T-helper 1 cell treated with Interleukin-12 subunit alpha and Interleukin-12 subunit beta and Interleukin-4 antibody, amounts not matched to agents 30 μg/mL and 1 μg/mL, for 36 hours (primary cell): ENCODE data around the gene MELK.

Experiments
- H3K27ac Mint-ChIP-seq: one replicate; pipeline ENCODE4 v1.8.0; 2021; ENCODE audit warnings: mild to moderate bottlenecking, mixed read lengths
- H3K27me3 Mint-ChIP-seq: one replicate; pipeline ENCODE4 v1.8.0; 2021; ENCODE audit warnings: low read depth, mixed read lengths
- H3K36me3 Mint-ChIP-seq: one replicate; pipeline ENCODE4 v1.8.0; 2021; ENCODE audit warnings: low read depth, mixed read lengths
- H3K4me1 Mint-ChIP-seq: one replicate; pipeline ENCODE4 v1.8.0; 2021; ENCODE audit warnings: low read depth, mixed read lengths
- H3K4me3 Mint-ChIP-seq: one replicate; pipeline ENCODE4 v1.8.0; 2021; ENCODE audit warnings: mild to moderate bottlenecking, moderate library complexity, mixed read lengths
- H3K9me3 Mint-ChIP-seq: one replicate; pipeline ENCODE4 v1.8.0; 2021; ENCODE audit warnings: mixed read lengths

The MELK gene

DNA sequence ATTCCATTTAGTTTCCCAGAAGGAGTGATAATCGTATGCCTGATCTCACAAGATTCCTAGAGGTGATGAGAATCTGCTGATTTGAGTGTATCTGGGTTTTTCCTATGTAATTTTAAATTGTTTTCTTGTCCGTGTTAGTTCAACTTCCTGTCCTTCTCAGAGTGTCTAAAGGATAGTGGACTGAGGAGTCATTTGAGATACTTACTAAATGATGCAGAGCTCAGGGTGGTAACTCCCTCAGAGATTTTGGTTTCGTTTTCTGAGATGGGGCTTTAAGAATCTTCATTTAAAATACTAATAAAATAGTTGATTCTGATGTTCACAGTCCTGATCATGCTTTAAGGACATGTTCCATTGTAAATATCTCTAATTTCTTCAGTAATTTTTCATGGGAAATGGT lies 30.3 kb downstream of the MELK start:
- peak overlapping the region; percentile 26 for H3K4me3 Mint-ChIP-seq
- no peaks in the 10 kb centered on the region for H3K27me3 Mint-ChIP-seq
- H3K4me1 Mint-ChIP-seq, result peaks cover 8% of the 10 kb centered on the region
- H3K36me3 Mint-ChIP-seq, result peaks cover 43% of the 10 kb centered on the region
- H3K27ac Mint-ChIP-seq, result peak overlapping the region; percentile 71
- H3K9me3 Mint-ChIP-seq, result no peaks in the 10 kb centered on the region

DNA sequence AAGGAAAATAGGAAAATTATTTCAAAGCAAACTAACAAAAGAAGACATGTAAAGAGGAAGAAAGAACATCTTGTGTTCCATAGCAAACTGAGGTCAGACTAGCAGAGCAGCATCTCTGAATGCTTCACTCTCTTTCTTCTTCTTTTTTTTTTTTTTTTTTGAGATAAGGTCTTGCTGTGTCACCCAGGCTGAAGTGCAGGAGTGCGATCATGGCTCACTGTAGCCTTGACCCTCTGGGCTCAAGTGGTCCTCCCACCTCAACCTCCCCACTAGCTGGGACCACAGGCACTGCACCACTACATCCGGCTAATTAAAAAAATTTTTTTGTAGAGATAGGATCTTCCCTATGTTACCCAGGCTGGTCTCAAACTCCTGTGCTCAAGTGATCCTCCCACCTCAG lies 36.6 kb downstream of the MELK start:
- Mint-ChIP-seq H3K4me3 (no peak overlapping the region), H3K27me3 (no peaks in the 10 kb centered on the region), H3K9me3 (no peaks in the 10 kb centered on the region), H3K36me3 (peaks cover 45% of the 10 kb centered on the region), H3K4me1 (peaks cover 9% of the 10 kb centered on the region), H3K27ac (no peak overlapping the region)

DNA sequence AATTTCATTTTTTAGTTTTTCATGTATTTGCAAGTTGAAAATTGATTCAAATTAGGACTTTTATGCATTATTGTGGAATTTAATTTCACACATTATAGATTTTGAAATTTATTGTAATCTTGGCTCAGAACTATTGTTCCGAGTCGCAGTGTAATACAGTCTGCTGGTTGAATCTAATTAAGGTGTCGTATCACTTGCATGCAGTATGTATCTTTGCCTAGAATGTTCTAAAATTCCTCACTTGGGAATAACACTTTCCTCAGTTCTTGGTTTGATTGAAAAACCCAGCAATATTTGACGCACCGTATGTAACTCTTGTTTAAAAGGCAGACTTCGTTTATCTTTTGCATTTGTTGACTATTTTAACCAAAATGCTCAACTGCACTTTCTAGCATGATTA lies 49.4 kb downstream of the MELK start:
- Mint-ChIP-seq H3K4me3 (no peak overlapping the region), H3K36me3 (peaks cover 9% of the 10 kb centered on the region), H3K9me3 (no peaks in the 10 kb centered on the region), H3K4me1 (peaks cover 6% of the 10 kb centered on the region), H3K27me3 (no peaks in the 10 kb centered on the region), H3K27ac (no peak overlapping the region)

DNA sequence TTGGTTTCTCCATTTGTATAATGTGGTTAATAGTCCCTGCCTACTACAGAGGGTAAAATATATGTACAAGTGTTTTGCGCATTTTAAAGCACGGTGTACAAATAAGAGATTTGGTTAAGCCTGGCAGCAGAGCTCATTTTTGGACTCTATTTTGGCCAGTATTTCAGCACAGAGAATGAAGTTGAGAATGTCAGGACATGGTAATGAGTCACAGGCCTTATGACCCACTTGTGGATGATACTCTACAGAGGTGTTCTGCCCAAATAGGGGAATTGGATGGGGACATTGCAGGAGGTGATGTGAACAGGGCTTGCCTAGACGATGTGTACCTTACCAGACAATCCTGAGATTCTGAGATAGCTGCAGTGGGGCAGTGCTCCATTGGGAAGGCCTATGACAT lies 50.6 kb downstream of the MELK start:
- H3K4me3 Mint-ChIP-seq, result no peak overlapping the region
- H3K36me3 Mint-ChIP-seq, result peaks cover 9% of the 10 kb centered on the region
- no peaks in the 10 kb centered on the region for H3K9me3 Mint-ChIP-seq
- peaks cover 6% of the 10 kb centered on the region for H3K4me1 Mint-ChIP-seq
- H3K27me3 Mint-ChIP-seq, result no peaks in the 10 kb centered on the region
- no peak overlapping the region for H3K27ac Mint-ChIP-seq

DNA sequence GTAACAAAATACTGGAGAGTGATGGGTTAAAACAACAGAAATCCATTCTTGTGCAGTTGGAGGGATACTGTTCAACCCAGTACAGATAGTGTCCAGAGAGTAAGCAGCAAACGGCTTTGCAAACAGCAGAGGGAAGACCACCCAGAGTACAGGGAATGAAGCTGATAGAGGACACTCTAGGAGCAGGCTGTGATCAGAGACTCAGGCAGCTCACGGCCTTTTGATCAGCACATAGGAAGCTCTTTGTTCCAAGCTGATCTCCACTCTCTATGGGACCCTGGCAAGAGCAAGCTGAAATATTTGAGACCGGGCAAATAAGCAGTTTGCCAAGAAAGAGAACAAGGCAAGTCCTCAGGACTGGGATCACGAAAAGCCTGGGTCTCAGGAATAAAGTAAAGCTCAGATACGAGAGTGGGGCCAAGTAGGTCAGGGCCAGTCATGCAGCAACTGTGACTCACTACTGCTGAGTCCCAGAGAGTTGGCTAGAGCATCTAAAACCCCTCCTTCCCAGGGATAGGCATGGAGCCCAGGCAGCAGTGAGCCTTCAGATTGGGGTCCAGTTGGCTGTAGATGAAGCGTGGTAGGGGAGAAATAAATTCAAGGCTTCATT lies 52.4 kb downstream of the MELK start:
- H3K4me3 Mint-ChIP-seq, result no peak overlapping the region
- no peak overlapping the region for H3K27ac Mint-ChIP-seq

DNA sequence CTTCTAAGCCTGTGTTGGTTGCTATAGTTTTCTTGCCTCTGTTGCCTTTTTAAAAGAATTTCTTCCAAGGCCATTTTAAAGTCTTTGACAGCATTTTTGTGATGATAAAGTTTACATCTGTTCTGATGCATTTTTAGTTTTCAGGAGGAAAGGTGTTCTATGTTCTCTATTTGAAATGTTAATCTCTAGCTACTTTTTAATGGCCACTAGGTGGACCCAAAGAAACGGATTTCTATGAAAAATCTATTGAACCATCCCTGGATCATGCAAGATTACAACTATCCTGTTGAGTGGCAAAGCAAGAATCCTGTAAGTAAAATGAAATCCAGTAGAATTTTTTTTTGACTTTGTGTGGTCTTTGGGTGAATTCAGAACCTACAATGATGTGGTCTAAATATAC lies 60.2 kb downstream of the MELK start:
- peaks cover 1% of the 10 kb centered on the region for H3K4me1 Mint-ChIP-seq
- no peaks in the 10 kb centered on the region for H3K27me3 Mint-ChIP-seq
- no peak overlapping the region for H3K4me3 Mint-ChIP-seq
- no peak overlapping the region for H3K27ac Mint-ChIP-seq
- H3K9me3 Mint-ChIP-seq, result no peaks in the 10 kb centered on the region
- peaks cover 17% of the 10 kb centered on the region for H3K36me3 Mint-ChIP-seq

More for the DNA sequence above, 52.4 kb downstream of the MELK start:
- H3K4me1 Mint-ChIP-seq, result peaks cover 2% of the 10 kb centered on the region
- peaks cover 11% of the 10 kb centered on the region for H3K36me3 Mint-ChIP-seq
- no peaks in the 10 kb centered on the region for H3K9me3 Mint-ChIP-seq
- H3K27me3 Mint-ChIP-seq, result no peaks in the 10 kb centered on the region

DNA sequence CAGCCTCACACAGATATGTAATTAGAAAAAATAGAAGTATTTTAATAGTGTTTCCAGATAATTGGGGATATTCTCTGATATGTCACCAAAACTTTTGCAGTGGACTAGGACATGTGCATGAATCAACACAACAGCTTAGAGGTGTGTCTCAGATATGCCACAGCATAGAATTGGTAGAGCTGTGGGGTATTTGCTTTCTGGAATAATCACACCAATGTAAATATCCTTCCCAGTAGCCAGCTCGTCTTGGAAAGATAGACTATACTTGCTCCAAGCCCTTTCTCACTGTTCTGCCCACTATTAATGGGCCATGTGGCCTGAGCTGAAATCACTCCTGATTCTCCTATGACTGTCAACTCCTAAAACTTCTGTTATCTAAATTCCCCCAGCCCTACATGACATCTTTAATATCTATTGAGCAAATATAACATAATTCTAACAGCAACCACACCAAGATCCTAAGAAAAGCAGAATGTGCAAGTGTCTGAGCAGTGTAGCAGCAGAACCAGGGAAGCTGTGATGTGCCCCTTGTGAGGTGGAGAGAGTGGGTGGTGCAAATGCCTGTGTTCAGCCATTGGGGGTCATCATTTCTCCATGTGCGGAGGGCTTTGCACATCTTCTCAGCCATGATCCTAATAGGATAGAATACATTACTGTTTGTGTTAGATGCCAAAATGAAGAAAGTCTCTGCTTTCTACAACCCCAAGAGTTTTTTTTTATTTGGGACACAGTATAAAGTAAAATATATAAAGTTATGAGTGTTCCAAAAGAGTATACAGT lies 65.0 kb downstream of the MELK start:
- H3K27ac Mint-ChIP-seq, result no peak overlapping the region
- no peak overlapping the region for H3K4me3 Mint-ChIP-seq
- H3K27me3 Mint-ChIP-seq, result no peaks in the 10 kb centered on the region

GRCh38 chr9:36640771-36641381 lies 68.2 kb downstream of the MELK start:
- peaks cover 24% of the 10 kb centered on the region for H3K36me3 Mint-ChIP-seq
- no peak overlapping the region for H3K4me3 Mint-ChIP-seq
- no peaks in the 10 kb centered on the region for H3K9me3 Mint-ChIP-seq
- no peak overlapping the region for H3K27ac Mint-ChIP-seq
- no peaks in the 10 kb centered on the region for H3K27me3 Mint-ChIP-seq
- peaks cover 3% of the 10 kb centered on the region for H3K4me1 Mint-ChIP-seq

More for the DNA sequence above, 65.0 kb downstream of the MELK start:
- Mint-ChIP-seq H3K9me3 (no peaks in the 10 kb centered on the region), H3K36me3 (peaks cover 23% of the 10 kb centered on the region), H3K4me1 (peaks cover 5% of the 10 kb centered on the region)

GRCh38 chr9:36642817-36643216 lies 70.1 kb downstream of the MELK start:
- H3K9me3 Mint-ChIP-seq, result no peaks in the 10 kb centered on the region
- peaks cover 27% of the 10 kb centered on the region for H3K36me3 Mint-ChIP-seq
- no peak overlapping the region for H3K4me3 Mint-ChIP-seq
- no peaks in the 10 kb centered on the region for H3K27me3 Mint-ChIP-seq
- no peak overlapping the region for H3K27ac Mint-ChIP-seq
- H3K4me1 Mint-ChIP-seq, result peaks cover 3% of the 10 kb centered on the region

- no peaks in the 10 kb centered on the region for H3K9me3 Mint-ChIP-seq
- H3K36me3 Mint-ChIP-seq, result peaks cover 31% of the 10 kb centered on the region
- H3K4me3 Mint-ChIP-seq, result no peak overlapping the region
- no peaks in the 10 kb centered on the region for H3K27me3 Mint-ChIP-seq
- H3K4me1 Mint-ChIP-seq, result no peaks in the 10 kb centered on the region
- H3K27ac Mint-ChIP-seq, result no peak overlapping the region
Observed at GRCh38 chr9:36656842-36657241, 84.1 kb downstream of the MELK start.

- Mint-ChIP-seq H3K4me3 (no peak overlapping the region), H3K4me1 (no peaks in the 10 kb centered on the region), H3K27me3 (no peaks in the 10 kb centered on the region), H3K9me3 (no peaks in the 10 kb centered on the region), H3K36me3 (peaks cover 33% of the 10 kb centered on the region), H3K27ac (no peak overlapping the region)
Observed at GRCh38 chr9:36659500-36659899, 86.8 kb downstream of the MELK start.

DNA sequence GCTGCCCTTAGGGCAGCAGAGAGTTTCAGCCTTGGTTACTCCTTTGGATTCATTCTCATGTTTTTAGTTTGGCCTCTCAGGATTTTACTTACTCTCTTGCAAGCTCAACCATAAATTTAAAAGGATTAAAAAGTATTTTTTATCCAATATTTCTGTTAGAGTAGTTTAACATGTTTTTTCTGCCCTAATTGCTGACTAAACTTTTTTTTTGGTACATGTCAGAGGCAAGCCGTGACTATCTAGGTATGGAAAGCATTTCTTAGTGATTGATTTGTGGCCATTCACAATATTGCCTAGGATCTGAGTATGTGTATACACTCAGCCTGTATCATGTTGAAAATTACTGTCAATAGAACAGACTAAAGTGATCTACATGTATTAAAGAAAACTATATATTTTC lies 92.1 kb downstream of the MELK start:
- Mint-ChIP-seq H3K36me3 (peaks cover 29% of the 10 kb centered on the region), H3K4me3 (no peak overlapping the region), H3K27ac (no peak overlapping the region), H3K4me1 (peaks cover 12% of the 10 kb centered on the region), H3K9me3 (no peaks in the 10 kb centered on the region), H3K27me3 (no peaks in the 10 kb centered on the region)

GRCh38 chr9:36665387-36665786 lies 92.7 kb downstream of the MELK start:
- Mint-ChIP-seq H3K9me3 (no peaks in the 10 kb centered on the region), H3K36me3 (peaks cover 29% of the 10 kb centered on the region), H3K27ac (no peak overlapping the region), H3K4me1 (peaks cover 12% of the 10 kb centered on the region), H3K27me3 (no peaks in the 10 kb centered on the region), H3K4me3 (no peak overlapping the region)

DNA sequence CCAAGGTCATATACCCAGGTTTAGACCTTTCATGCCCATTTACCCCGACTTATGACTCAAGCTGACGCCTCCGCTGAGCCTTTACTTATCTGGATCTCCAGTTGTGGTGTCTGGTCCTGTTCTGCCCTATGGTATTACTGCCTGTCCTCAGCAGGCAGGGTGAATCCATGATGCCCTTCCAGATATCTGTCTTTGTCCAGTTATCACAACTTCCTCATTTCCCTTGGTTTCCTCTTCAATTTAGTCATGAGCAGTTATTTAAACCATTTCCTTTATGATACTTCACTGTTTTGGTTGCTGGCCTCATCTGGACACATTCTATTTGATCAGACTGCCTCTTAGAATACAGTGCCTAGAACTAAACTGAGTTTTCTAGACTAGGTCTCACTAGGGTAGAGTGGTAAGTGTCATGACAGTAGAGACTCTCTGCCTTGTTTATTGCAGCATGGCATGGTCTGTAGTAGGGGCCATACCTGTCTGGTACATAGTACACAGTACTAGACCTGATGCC lies 93.3 kb downstream of the MELK start:
- Mint-ChIP-seq H3K4me3 (no peak overlapping the region), H3K27ac (peak overlapping the region; percentile 67), H3K27me3 (no peaks in the 10 kb centered on the region), H3K36me3 (peaks cover 31% of the 10 kb centered on the region), H3K4me1 (peaks cover 12% of the 10 kb centered on the region), H3K9me3 (no peaks in the 10 kb centered on the region)

- Mint-ChIP-seq H3K27ac (no peak overlapping the region), H3K4me1 (peaks cover 3% of the 10 kb centered on the region), H3K4me3 (no peak overlapping the region), H3K36me3 (peaks cover 41% of the 10 kb centered on the region), H3K27me3 (no peaks in the 10 kb centered on the region), H3K9me3 (no peaks in the 10 kb centered on the region)
Observed at GRCh38 chr9:36671561-36671960, 98.9 kb downstream of the MELK start.
